H1 (cell line): Measurements from ENCODE around the gene ATAD5. TPM values are rescaled to one million over a fixed set of nuclear protein-coding genes. Genes with fewer than 3 reads are reported as not detected.

ENCODE experiments used
- CTCF ChIA-PET: fragments of 300-600 bp; sonication (Branson Sonifier 250); formaldehyde crosslinking; loops from one replicate; lab custom pipeline; 2021; ENCODE audit not compliant: partially characterized antibody; lab: Charles Lee
- POLR2A ChIA-PET: fragments of 300-600 bp; sonication (Branson Sonifier 250); formaldehyde crosslinking; loops from one replicate; lab custom pipeline; 2021; ENCODE audit warnings: inconsistent platforms; ENCODE audit not compliant: partially characterized antibody; lab: Charles Lee
- DNase-seq, 2 experiments: peaks; one replicate each; pipeline versions ENCODE4 v3.0.0 to v3.0.0-alpha.2; 2010 to 2022; ENCODE audit warnings: low spot score in 2 of 2, low read depth in 1 of 2, mixed read lengths in 1 of 2
- FAIRE-seq: peaks from 2 replicates; lab custom pipeline; 2011; peaks lifted over from hg19 to GRCh38; lab: Jason Lieb, UNC
- H2AFZ ChIP-seq: 2 replicates; pipeline ENCODE4 v1.8.1; 2012; ENCODE audit warnings: low read length, inconsistent platforms
- H2AK5ac ChIP-seq: 2 replicates; pipeline ENCODE4 v1.6.1; 2013; ENCODE audit warnings: low read depth, low read length
- H2BK120ac ChIP-seq: replicated peaks from 2 replicates; pipeline ENCODE3; 2013; ENCODE audit warnings: low read depth, low read length, inconsistent platforms
- H2BK12ac ChIP-seq: 2 replicates; pipeline ENCODE4 v1.6.1; 2013; ENCODE audit warnings: low read depth, low read length
- H2BK15ac ChIP-seq: 2 replicates; pipeline ENCODE4 v1.6.1; 2013; ENCODE audit warnings: low read length
- H2BK20ac ChIP-seq: 2 replicates; pipeline ENCODE4 v1.6.1; 2013; ENCODE audit warnings: low read length
- H2BK5ac ChIP-seq: 2 replicates; pipeline ENCODE4 v1.6.1; 2013; ENCODE audit warnings: low read depth, low read length
- H3K14ac ChIP-seq: 2 replicates; pipeline ENCODE4 v1.6.1; 2013; ENCODE audit warnings: inconsistent platforms; ENCODE audit not compliant: insufficient read length
- H3K18ac ChIP-seq: 2 replicates; pipeline ENCODE4 v1.6.1; 2013; ENCODE audit warnings: low read length; ENCODE audit errors: extremely low read depth
- H3K23ac ChIP-seq: 2 replicates; pipeline ENCODE4 v1.6.1; 2013; ENCODE audit warnings: inconsistent platforms; ENCODE audit not compliant: insufficient read length
- H3K23me2 ChIP-seq: 2 replicates; pipeline ENCODE4 v1.6.1; 2013; ENCODE audit warnings: low read depth, low read length
- H3K27ac ChIP-seq: 2 replicates; pipeline ENCODE4 v1.6.1; 2011; ENCODE audit warnings: low read depth, low read length, inconsistent platforms
- H3K27me3 ChIP-seq, 4 experiments: replicated peaks in 1 of 4; 1 replicate in 1 of 4; 2 replicates in 3 of 4; pipeline versions ENCODE4 v1.6.1 to v1.8.1; 2011 to 2013; ENCODE audit warnings: low read length in 3 of 4, mild to moderate bottlenecking in 3 of 4, inconsistent platforms in 2 of 4, mixed read lengths in 2 of 4, moderate library complexity in 1 of 4; ENCODE audit not compliant: control insufficient read depth in 3 of 4, insufficient read depth in 3 of 4; ENCODE audit errors: extremely low read depth in 1 of 4
- H3K36me3 ChIP-seq, 4 experiments: 2 replicates each; pipeline versions ENCODE4 v1.6.1 to v1.8.1; 2011 to 2013; ENCODE audit warnings: mild to moderate bottlenecking in 4 of 4, low read length in 3 of 4, moderate library complexity in 2 of 4, control low read depth in 1 of 4, inconsistent platforms in 1 of 4; ENCODE audit not compliant: insufficient read depth in 4 of 4, control insufficient read depth in 2 of 4
- H3K4ac ChIP-seq: replicated peaks from 2 replicates; pipeline ENCODE3; 2013; ENCODE audit warnings: low read length, low read depth, mixed read lengths, inconsistent platforms; ENCODE audit not compliant: insufficient read length
- H3K4me1 ChIP-seq, 4 experiments: replicated peaks in 1 of 4; 1 replicate in 1 of 4; 2 replicates in 3 of 4; pipeline versions ENCODE4 v1.6.1 to v1.8.1; 2011 to 2013; ENCODE audit warnings: low read length in 3 of 4, inconsistent platforms in 2 of 4, mixed read lengths in 1 of 4; ENCODE audit not compliant: insufficient read depth in 4 of 4, control insufficient read depth in 3 of 4
- H3K4me2 ChIP-seq, 2 experiments: 2 replicates each; pipeline versions ENCODE4 v1.6.1 to v1.8.1; 2011 to 2013; ENCODE audit warnings: low read depth in 2 of 2, low read length in 2 of 2, control low read depth in 1 of 2, inconsistent platforms in 1 of 2, mild to moderate bottlenecking in 1 of 2; ENCODE audit not compliant: insufficient read depth in 1 of 2
- H3K4me3 ChIP-seq, 4 experiments: fragments of 200-600, 300-600 bp in 1 of 4; sonication (generic), shearing (Covaris generic), sonication (Bioruptor Twin) in 1 of 4; 2 replicates each; pipeline versions ENCODE4 v1.5.1 to v1.8.1; 2011 to 2016; ENCODE audit warnings: low read length in 4 of 4, low read depth in 3 of 4, control low read depth in 2 of 4, inconsistent platforms in 2 of 4, mild to moderate bottlenecking in 2 of 4, mixed read lengths in 1 of 4, moderate library complexity in 1 of 4; ENCODE audit not compliant: insufficient read depth in 2 of 4; ENCODE audit errors: extremely low read depth in 1 of 4
- H3K56ac ChIP-seq: replicated peaks from 2 replicates; pipeline ENCODE3; 2013; ENCODE audit warnings: low read depth, mild to moderate bottlenecking, mixed read lengths, low read length, inconsistent platforms; ENCODE audit not compliant: insufficient read length
- H3K79me1 ChIP-seq: 2 replicates; pipeline ENCODE4 v1.6.1; 2013; ENCODE audit warnings: low read depth, low read length, control low read depth
- H3K79me2 ChIP-seq, 2 experiments: 2 replicates each; pipeline versions ENCODE4 v1.6.1 to v1.8.1; 2012 to 2013; ENCODE audit warnings: low read length in 2 of 2, mild to moderate bottlenecking in 2 of 2, inconsistent platforms in 1 of 2; ENCODE audit not compliant: insufficient read depth in 2 of 2, control insufficient read depth in 1 of 2
- H3K9ac ChIP-seq, 4 experiments: replicated peaks in 1 of 4; 1 replicate in 1 of 4; 2 replicates in 3 of 4; pipeline versions ENCODE4 v1.6.1 to v1.8.1; 2011 to 2013; ENCODE audit warnings: low read depth in 3 of 4, low read length in 3 of 4, control low read depth in 2 of 4, mild to moderate bottlenecking in 2 of 4, moderate library complexity in 2 of 4, inconsistent platforms in 1 of 4; ENCODE audit errors: extremely low read depth in 1 of 4
- H3K9me3 ChIP-seq, 2 experiments: 2 replicates each; pipeline versions ENCODE4 v1.6.1 to v1.8.1; 2012 to 2013; ENCODE audit warnings: mild to moderate bottlenecking in 2 of 2, moderate library complexity in 2 of 2, control low read depth in 1 of 2, inconsistent platforms in 1 of 2, low read depth in 1 of 2, low read length in 1 of 2, mixed read lengths in 1 of 2; ENCODE audit not compliant: insufficient read depth in 2 of 2
- H4K20me1 ChIP-seq, 2 experiments: replicated peaks in 1 of 2; 2 replicates each; pipeline versions ENCODE3 to v1.8.1; 2011 to 2013; ENCODE audit warnings: inconsistent platforms in 2 of 2, low read length in 2 of 2, mild to moderate bottlenecking in 1 of 2; ENCODE audit not compliant: insufficient read depth in 2 of 2, control insufficient read depth in 1 of 2
- H4K5ac ChIP-seq: 2 replicates; pipeline ENCODE4 v1.6.1; 2013; ENCODE audit warnings: low read length, low read depth, mixed read lengths, inconsistent platforms; ENCODE audit not compliant: insufficient read length
- H4K8ac ChIP-seq: 2 replicates; pipeline ENCODE4 v1.8.0; 2013; ENCODE audit warnings: mild to moderate bottlenecking, moderate library complexity, low read length, inconsistent platforms; ENCODE audit not compliant: insufficient read depth; ENCODE audit errors: extremely low read depth
- H4K91ac ChIP-seq: replicated peaks from 2 replicates; pipeline ENCODE3; 2013; ENCODE audit warnings: low read length, mixed read lengths, inconsistent platforms; ENCODE audit not compliant: insufficient read length
- CREB1 ChIP-seq: IDR thresholded peaks from 2 replicates; pipeline ENCODE4 v1.6.1; 2012; ENCODE audit warnings: inconsistent platforms
- FOSL1 ChIP-seq: IDR thresholded peaks from 2 replicates; pipeline ENCODE4 v1.6.1; 2011; ENCODE audit warnings: mild to moderate bottlenecking, low read depth, low read length, moderate library complexity; ENCODE audit not compliant: insufficient read depth
- POLR2A ChIP-seq, 2 experiments: IDR thresholded peaks; 1 replicate in 1 of 2; 2 replicates in 1 of 2; pipeline ENCODE4 v1.6.1; 2011; ENCODE audit warnings: low read depth in 2 of 2, low read length in 2 of 2, mild to moderate bottlenecking in 2 of 2; ENCODE audit errors: control extremely low read depth in 1 of 2
- POLR2AphosphoS5 ChIP-seq: IDR thresholded peaks from 2 replicates; pipeline ENCODE4 v1.6.1; 2011; ENCODE audit warnings: low read depth, low read length
- RXRA ChIP-seq: IDR thresholded peaks from 2 replicates; pipeline ENCODE4 v1.6.1; 2011; ENCODE audit warnings: low read depth, mild to moderate bottlenecking, low read length, moderate library complexity; ENCODE audit not compliant: insufficient read depth
- SIN3A ChIP-seq, 2 experiments: IDR thresholded peaks in 1 of 2; conservative IDR thresholded peaks in 1 of 2; 2 replicates each; pipeline ENCODE4 v1.6.1; 2011 to 2012; ENCODE audit warnings: low read length in 2 of 2, improper control_type of control experiment in 1 of 2, low read depth in 1 of 2, mild to moderate bottlenecking in 1 of 2
- TBP ChIP-seq: IDR thresholded peaks from 2 replicates; pipeline ENCODE4 v1.6.1; 2011; ENCODE audit warnings: low read depth, low read length, improper control_type of control experiment
- TEAD4 ChIP-seq: IDR thresholded peaks from 2 replicates; pipeline ENCODE4 v1.6.1; 2012; ENCODE audit warnings: low read depth, low read length, inconsistent platforms, mixed read lengths
- WGBS, 2 experiments: shearing (Covaris generic) in 1 of 2; methylation state at CpG; one replicate each; pipeline versions ENCODE4 v1.1.6 to v1.1.7; 2013 to 2015; ENCODE audit warnings: low lambda C conversion rate in 2 of 2, mixed read lengths in 2 of 2, inconsistent platforms in 1 of 2, low coverage in 1 of 2, missing lambda C conversion rate in 1 of 2; ENCODE audit not compliant: insufficient replicate concordance in 2 of 2, insufficient coverage in 1 of 2, insufficient read length in 1 of 2; ENCODE audit errors: extremely low coverage in 1 of 2, missing lambda C conversion rate in 1 of 2; 5-methylcytosine and 5-hydroxymethylcytosine counted together
- polyA plus RNA-seq, 7 experiments: library from polyadenylated mRNA; depleted of rRNA in 3 of 7; stranded (reverse) in 5 of 7; unstranded in 2 of 7; fragments of >200 nt in 5 of 7; fragments of 200-250 nt in 2 of 7; gene quantifications; 1 replicate in 5 of 7; 2 replicates in 1 of 7; 4 replicates in 1 of 7; pipeline versions ENCODE4 v1.2.1 to v1.2.3, GENCODE V29; 2011 to 2013; ENCODE audit warnings: missing spikeins in 2 of 7, mixed read lengths in 2 of 7
- total RNA-seq: library from RNA; stranded (reverse); fragmentation: NEBNext Ultra II Directional; extraction: Animal tissue kit (Norgen Biotek cat#: 25700); gene quantifications from 2 replicates; pipeline ENCODE4 v1.2.1, GENCODE V29; 2021

Gene ATAD5
- total and polyA plus RNA-seq, 2 of the 8 experiments (the other 6 are each of a cell fraction or from before 2014, with no cell fraction given): 3.5 to 30.0 TPM

DNA sequence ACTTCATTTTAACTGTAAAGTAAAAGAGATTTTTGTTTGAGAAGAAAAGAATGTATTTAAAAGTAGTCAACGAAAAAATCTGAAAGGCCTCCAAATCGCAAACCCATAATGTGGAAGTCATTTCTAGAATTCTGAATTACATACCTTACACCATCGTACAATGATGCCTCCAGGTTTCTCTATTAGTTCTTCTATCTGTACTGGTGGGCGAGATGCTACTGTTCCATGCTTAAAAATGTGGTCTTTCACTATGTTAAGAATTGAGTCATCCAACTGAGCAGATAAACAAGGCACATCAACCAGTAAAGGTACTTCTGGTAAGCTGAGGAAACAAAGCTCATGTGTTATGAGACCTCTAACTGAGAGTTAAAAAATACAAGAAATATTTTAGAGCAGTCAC is 35.8 kb upstream of the ATAD5 start:
- no peak for DNase-seq
- H3K4me1 ChIP-seq: no peaks in the 10 kb centered on the region
- H3K27ac ChIP-seq: no peak overlapping the region
- no peaks in the 10 kb centered on the region for H4K20me1 ChIP-seq
- no peak overlapping the region for H3K4me3 ChIP-seq
- H3K23ac ChIP-seq: no peak overlapping the region
- ChIA-PET POLR2A (interaction anchor here (0.6 to 1.4 kb wide), 3 partner anchors 10 to 584 kb away, joined by 3 to 4 read pairs (median 3); no protein-coding TSS in a partner anchor), CTCF (interaction anchor here (0.7 kb wide), 1 partner anchor 15 kb away, joined by 3 read pairs; no protein-coding TSS in a partner anchor)
- H3K9me3 ChIP-seq: no peaks in the 10 kb centered on the region
- no peaks in the 10 kb centered on the region for H3K27me3 ChIP-seq
- no peak overlapping the region for H3K9ac ChIP-seq
- no peak overlapping the region for H3K18ac ChIP-seq
- no peak overlapping the region for H3K14ac ChIP-seq
- no peak for FAIRE-seq
- H2AK5ac ChIP-seq: no peak overlapping the region
- no peak overlapping the region for H3K56ac ChIP-seq
- H4K8ac ChIP-seq: no peak overlapping the region
- TF ChIP-seq TEAD4 (no peak), POLR2A (IDR thresholded peaks at IDR 0.05; ENCODE audit: control extremely low read depth in 1 of 2, low read depth in 2 of 2, low read length in 2 of 2) (no peak), POLR2AphosphoS5 (no peak), TBP (no peak), FOSL1 (no peak), CREB1 (no peak), RXRA (no peak), SIN3A (conservative IDR thresholded peaks at IDR 0.05 in 1 of 2, IDR thresholded peaks at IDR 0.05 in 1 of 2; ENCODE audit: low read depth in 1 of 2, low read length in 2 of 2) (no peak)
- no peaks in the 10 kb centered on the region for H3K79me2 ChIP-seq
- no peak overlapping the region for H4K91ac ChIP-seq
- H3K79me1 ChIP-seq: no peaks in the 10 kb centered on the region
- no peak overlapping the region for H2BK12ac ChIP-seq
- no peak overlapping the region for H3K4ac ChIP-seq
- no peak overlapping the region for H2BK120ac ChIP-seq
- peaks cover 0 to 61% (median 17%) of the 10 kb centered on the region in 4 experiments; a peak in 3 of 8 replicates for H3K36me3 ChIP-seq
- WGBS, 2 experiments: 85 to 100% methylated on average over 1 to 4 of the region's 4 CpGs
- H3K23me2 ChIP-seq: no peaks in the 10 kb centered on the region; the same call in 1 of the 2 replicates
- no peak overlapping the region for H2BK20ac ChIP-seq
- no peak overlapping the region for H2AFZ ChIP-seq
- H4K5ac ChIP-seq: no peak overlapping the region
- no peak overlapping the region for H2BK15ac ChIP-seq
- no peak overlapping the region for H2BK5ac ChIP-seq
- no peak overlapping the region for H3K4me2 ChIP-seq
